ENCODE data around the gene EZH2. TPM values are rescaled to one million over a fixed set of nuclear protein-coding genes. Genes with fewer than 3 reads are reported as not detected.
A peak's percentile ranks its signal among the peaks of the same experiment; 100 is the strongest.

Gene EZH2
- 13.1 and 16.4 TPM in 2 replicates for total RNA-seq (2012; rRNA removed)
- 17.9 and 19.8 TPM in 2 replicates for polyA plus RNA-seq (2012; rRNA removed)
- polyA plus RNA-seq (2012; cell fraction: cytosol; rRNA removed) = 3.2 and 5.8 TPM in 2 replicates
- 12.6 and 41.3 TPM in 2 replicates for polyA plus RNA-seq (2012; cell fraction: nucleus; rRNA removed; ENCODE audit: low replicate concordance)
- Bru-seq, nascent RNA = percentile 63 among the genes with signal in this experiment
- percentile 65 among the genes with signal in this experiment for BruChase-seq, experiment 1, labeled RNA remaining after a 6-hour chase
- BruChase-seq, experiment 2, labeled RNA remaining after a 2-hour chase = percentile 70 among the genes with signal in this experiment
- long read RNA-seq, partial matches to known transcripts = 0 of 7 reads
- long read RNA-seq, other reads (novel, unspliced or antisense) = 2 of 7 reads

- Histone ChIP-seq H3K9me3 (ENCODE audit: control insufficient read depth, insufficient read depth, low read length) (no peaks in the 10 kb centered on the region), H3K4me3 (ENCODE audit: insufficient read depth, low read depth, low read length) (peak within 1 kb of the TSS; percentile 95), H2BK20ac (ENCODE audit: low read depth, low read length) (no peak within 1 kb of the TSS), H2AFZ (replicated peaks; ENCODE audit: low read length, poor library complexity) (peak within 1 kb of the TSS; percentile 99), H3K36me3 (ENCODE audit: control insufficient read depth, insufficient read depth, low read length) (no peaks in the 10 kb centered on the region), H3K9me1 (ENCODE audit: insufficient read depth, low read length) (no peaks in the 10 kb centered on the region), H2BK120ac (ENCODE audit: low read depth, low read length) (peak within 1 kb of the TSS; percentile 75), H4K20me1 (ENCODE audit: insufficient read depth, low read length) (no peaks in the 10 kb centered on the region; the same call in 1 of the 2 replicates), H4K8ac (ENCODE audit: low read depth in 2 of 2, low read length in 2 of 2) (peak within 1 kb of the TSS; percentile 67 to 85; a peak in 3 of 4 replicates), H3K56ac (ENCODE audit: extremely low read depth, insufficient read depth, low read length) (peak within 1 kb of the TSS; percentile 65), H3K4me1 (ENCODE audit: control insufficient read depth, insufficient read depth, low read length) (peaks cover 2% of the 10 kb centered on the region; the same call in 1 of the 2 replicates), H3K79me1 (ENCODE audit: low read depth in 1 of 2, low read length in 2 of 2) (peaks cover 6 to 13% of the 10 kb centered on the region in 2 experiments; a peak in 2 of 4 replicates), H2AK5ac (ENCODE audit: low read depth, low read length) (peak within 1 kb of the TSS; percentile 70), H2BK15ac (ENCODE audit: low read depth, low read length) (no peak within 1 kb of the TSS), H4K91ac (ENCODE audit: insufficient read depth, low read depth, low read length) (peak within 1 kb of the TSS; percentile 87), H3K18ac (ENCODE audit: low read depth, low read length) (no peak within 1 kb of the TSS), H3K4ac (ENCODE audit: low read depth, low read length) (peak within 1 kb of the TSS; percentile 90), H3K23ac (ENCODE audit: low read depth, low read length) (peak within 1 kb of the TSS; percentile 71; the same call in 1 of the 2 replicates), H3K4me2 (ENCODE audit: low read depth, low read length) (peak within 1 kb of the TSS; percentile 95), H3K27me3 (ENCODE audit: control insufficient read depth, insufficient read depth, low read length) (no peaks in the 10 kb centered on the region), H2AK9ac (replicated peaks; ENCODE audit: low read depth, low read length, poor library complexity) (peak within 1 kb of the TSS; percentile 92), H3K9ac (ENCODE audit: low read depth, low read length) (peak within 1 kb of the TSS; percentile 88), H3K14ac (replicated peaks; ENCODE audit: low read depth, low read length) (peak within 1 kb of the TSS; percentile 82; the same call in 1 of the 2 replicates), H4K5ac (ENCODE audit: low read depth, low read length) (no peak within 1 kb of the TSS; the same call in 1 of the 2 replicates), H2BK5ac (ENCODE audit: low read depth, low read length, poor library complexity, severe bottlenecking) (peak within 1 kb of the TSS; percentile 92), H3K27ac (ENCODE audit: insufficient read depth, low read length) (peak within 1 kb of the TSS; percentile 95)
- POLR2A ChIA-PET (ENCODE audit: unreplicated experiment) = no interaction called here
- TF ChIP-seq MXI1 (IDR thresholded peaks at IDR 0.05; ENCODE audit: borderline replicate concordance, low read depth, low read length) = no peak
- no peak for TF ChIP-seq FOS (IDR thresholded peaks at IDR 0.05; ENCODE audit: low read depth, low read length)
- TF ChIP-seq USF2 (IDR thresholded peaks at IDR 0.05; ENCODE audit: low read depth, low read length) = no peak
- TF ChIP-seq BHLHE40 (IDR thresholded peaks at IDR 0.05; ENCODE audit: low read depth, low read length) = no peak
- TF ChIP-seq RCOR1 (IDR thresholded peaks at IDR 0.05; ENCODE audit: insufficient replicate concordance, low read length) = no peak
- no peak for TF ChIP-seq RFX5 (IDR thresholded peaks at IDR 0.05; ENCODE audit: low read depth, low read length)
- 0 out of 2 replicates have a peak, but pooled peaks have one; percentile 51 for TF ChIP-seq POLR2A (IDR thresholded peaks at IDR 0.05; ENCODE audit: low read depth, low read length)
- TF ChIP-seq ELK1 (IDR thresholded peaks at IDR 0.05; ENCODE audit: borderline replicate concordance, low read depth, low read length) = no peak
- no TSS peak for BruUV-seq (replicated peaks)
- intact Hi-C loops (cut with micrococcal nuclease) (loop anchor here (1.0 to 5.0 kb wide), 6 partner anchors 57 to 309 kb away; partner anchors contain the start of gene CUL1), in situ Hi-C loops (cut with MboI; ENCODE audit: low sequenced_read_pairs) (no loop called here), dilution Hi-C loops (cut with HindIII; ENCODE audit: low sequenced_read_pairs, unreplicated experiment) (no loop called here)
- WGBS, 2 experiments (ENCODE audit: extremely low coverage in 2 of 2, insufficient read length in 1 of 2) = 0% methylated on average over 16 of the region's 50 CpGs; no CpG with 5 or more reads in 1 of the 2 experiments
- DNase-seq = no peak
- CTCF ChIA-PET = no interaction called here
- ATAC-seq (ENCODE audit: low read depth) = peak; percentile 46
Observed at GRCh38 chr7:148884049-148884298, at the start of gene EZH2. Gene EZH2 (minus strand): TSS chr7:148884291. CDS start chr7:148847298, 36,993 bp downstream.
